GM18505 (cell line): ENCODE measurements around the gene NFIX.
"Not testable (repeated sequence)": the region's sequence is repeated elsewhere in the genome, so short reads cannot be mapped to it uniquely, and the experiment has no call there.

Source experiments
- ATAC-seq: cut with Tn5 transposase; IDR thresholded peaks from one replicate; pipeline ENCODE4 v1.9.1; 2021; ENCODE audit not compliant: unreplicated experiment
- POLR2A ChIP-seq: IDR thresholded peaks from 4 replicates; pipeline ENCODE4 v1.6.1; 2011; ENCODE audit warnings: borderline replicate concordance; ENCODE audit not compliant: insufficient read depth, insufficient read length; ENCODE audit errors: extremely low read depth

Gene NFIX

GRCh38 chr19:12953799-12954611 lies 41.3 kb upstream of the NFIX start:
- no peak for TF ChIP-seq POLR2A
- no peak for ATAC-seq

DNA sequence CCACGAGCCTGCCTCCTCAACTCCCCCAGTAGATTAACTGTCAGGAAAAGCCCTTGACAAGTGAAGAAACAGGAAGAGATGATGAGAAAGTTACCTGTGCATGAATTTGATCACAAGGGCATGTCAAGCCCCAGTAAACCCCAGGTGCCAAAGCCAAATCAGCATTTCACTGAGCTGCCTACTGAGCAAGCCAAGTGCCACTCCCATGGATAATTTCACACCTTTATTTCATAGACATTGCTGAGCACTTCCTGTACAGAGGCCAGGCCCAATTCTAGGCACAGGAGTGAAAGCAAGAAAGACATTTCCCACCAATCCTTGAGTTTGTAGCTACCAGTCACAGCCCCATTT lies 40.7 kb upstream of the NFIX start:
- ATAC-seq = no peak
- TF ChIP-seq POLR2A = no peak

DNA sequence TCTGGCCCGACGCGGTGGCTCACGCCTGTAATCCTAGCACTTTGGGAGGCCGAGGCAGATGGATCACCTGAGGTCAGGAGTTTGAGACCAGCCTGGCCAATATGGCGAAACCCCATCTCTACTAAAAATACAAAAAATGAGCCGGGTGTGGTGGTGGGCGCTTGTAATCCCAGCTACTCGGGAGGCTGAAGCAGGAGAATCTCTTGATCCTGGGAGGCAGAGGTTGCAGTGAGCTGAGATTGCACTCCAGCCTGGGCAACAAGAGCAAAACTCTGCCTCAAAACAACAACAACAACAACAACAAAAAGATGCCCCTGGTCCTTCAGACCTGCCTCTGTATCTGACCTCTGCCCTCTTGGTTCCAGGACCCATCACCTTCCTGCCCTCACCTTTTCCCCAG lies 39.7 kb upstream of the NFIX start:
- ATAC-seq = not testable (repeated sequence)

GRCh38 chr19:12955996-12956395 lies 39.3 kb upstream of the NFIX start:
- no peak for ATAC-seq
- no peak for TF ChIP-seq POLR2A

DNA sequence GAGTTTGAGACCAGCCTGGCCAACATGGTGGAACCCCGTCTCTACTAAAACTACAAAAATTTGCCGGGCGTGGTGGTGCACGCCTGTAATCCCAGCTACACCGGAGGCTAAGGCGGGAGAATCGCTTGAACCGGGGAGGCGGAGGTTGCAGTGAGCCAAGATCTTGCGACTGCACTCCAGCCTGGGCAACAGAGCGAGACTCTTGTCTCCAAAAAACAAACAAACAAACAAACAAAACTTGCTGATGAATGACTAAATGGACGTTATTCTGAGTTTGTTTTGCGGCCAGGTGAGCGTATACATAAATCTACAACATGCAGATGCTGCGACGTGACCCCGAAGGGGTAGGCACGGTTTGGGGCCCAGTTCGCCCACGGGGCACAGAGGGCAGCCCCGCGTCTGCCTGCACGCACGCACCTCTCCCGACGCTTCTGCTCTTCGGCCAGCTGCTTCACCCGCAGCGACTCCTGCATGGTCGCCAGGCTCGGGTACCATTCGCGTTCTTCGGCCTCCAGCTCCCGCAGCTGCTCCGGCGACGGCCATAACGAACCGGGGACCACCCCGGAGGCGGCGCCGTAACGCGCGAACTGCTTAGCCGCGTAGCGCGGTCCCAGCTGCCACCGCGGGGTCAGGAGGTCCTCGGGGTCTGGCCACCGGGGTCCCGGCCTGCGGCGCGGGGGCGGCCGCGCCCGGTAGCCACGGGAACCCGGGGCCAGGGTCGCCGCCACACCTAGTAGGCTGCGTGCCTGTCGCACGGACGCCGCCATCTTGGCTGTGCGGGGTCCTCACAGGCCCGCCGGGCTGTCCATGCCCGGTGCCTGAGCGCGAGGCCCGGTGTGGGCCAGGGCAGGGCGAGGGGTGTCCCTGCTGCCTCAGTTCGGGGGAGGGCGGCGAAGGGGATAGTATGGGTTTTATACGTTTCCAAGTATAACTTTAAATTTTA lies 38.6 kb upstream of the NFIX start, which contains the start of gene GADD45GIP1:
GADD45GIP1 (minus strand) TSS at position 778 of the 943 bp plus-strand sequence; CDS start at position 767, 11 bp downstream.
- no peak for ATAC-seq
- TF ChIP-seq POLR2A = peak; percentile 93

GRCh38 chr19:12957389-12957952 lies 37.8 kb upstream of the NFIX start:
- not testable (repeated sequence) for ATAC-seq

- no peak for TF ChIP-seq POLR2A
- ATAC-seq = no peak
These were observed 35.8 kb upstream of the NFIX start for GRCh38 chr19:12959481-12959880.

DNA sequence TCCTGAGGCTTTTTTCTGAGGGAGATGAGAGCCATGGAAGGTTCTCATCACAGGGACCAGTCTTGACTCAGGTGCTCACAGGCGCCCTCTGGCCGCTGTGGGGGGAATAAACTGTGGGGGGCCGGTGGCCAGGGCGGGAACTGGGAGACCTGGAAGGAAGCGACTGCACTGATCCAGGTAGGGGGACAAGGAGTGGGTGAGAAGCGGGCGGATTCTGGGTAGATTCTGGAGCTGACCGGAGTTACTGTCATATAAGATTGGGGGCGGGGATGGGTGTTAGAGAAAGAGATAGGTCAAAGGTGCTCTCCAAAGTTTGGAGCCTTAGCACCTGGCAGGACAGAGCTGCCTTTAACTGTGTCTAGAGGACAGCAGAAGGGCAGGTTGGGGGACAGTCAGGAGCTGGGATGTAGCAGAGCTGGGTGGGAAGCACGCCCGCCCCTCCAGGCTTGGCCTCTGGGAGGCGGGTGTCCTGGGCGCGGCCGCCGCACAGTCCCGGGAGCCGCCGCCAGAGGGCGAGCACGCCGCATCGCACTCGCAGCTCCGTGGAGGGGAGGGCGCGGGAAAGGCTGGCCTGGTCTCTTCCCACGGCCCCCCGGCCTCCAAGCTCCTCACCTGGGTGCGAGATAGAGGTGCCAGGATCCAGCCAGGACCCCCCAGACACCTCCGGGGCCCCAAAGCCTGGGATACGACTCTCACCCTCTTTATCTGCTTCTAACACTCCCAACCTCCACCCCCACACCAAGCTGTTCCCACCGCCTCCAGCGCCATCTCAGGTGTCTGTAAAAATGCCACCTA lies 30.1 kb upstream of the NFIX start:
- ATAC-seq = no peak
- TF ChIP-seq POLR2A = no peak

DNA sequence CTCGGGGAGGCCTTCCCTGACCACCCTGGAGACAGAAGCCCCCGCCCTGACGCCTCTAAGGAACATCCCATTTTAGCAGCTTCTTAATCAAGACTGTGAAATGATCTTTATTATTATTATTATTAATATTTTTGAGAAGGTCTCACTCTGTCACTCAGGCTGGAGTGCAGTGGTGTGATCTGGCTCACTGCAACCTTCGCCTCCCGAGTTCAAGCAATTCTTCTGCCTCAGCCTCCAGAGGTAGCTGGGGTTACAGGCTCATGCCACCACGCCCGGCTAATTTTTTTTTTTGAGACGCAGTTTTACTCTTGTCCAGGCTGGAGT lies 29.5 kb upstream of the NFIX start:
- ATAC-seq = no peak
- TF ChIP-seq POLR2A = no peak

DNA sequence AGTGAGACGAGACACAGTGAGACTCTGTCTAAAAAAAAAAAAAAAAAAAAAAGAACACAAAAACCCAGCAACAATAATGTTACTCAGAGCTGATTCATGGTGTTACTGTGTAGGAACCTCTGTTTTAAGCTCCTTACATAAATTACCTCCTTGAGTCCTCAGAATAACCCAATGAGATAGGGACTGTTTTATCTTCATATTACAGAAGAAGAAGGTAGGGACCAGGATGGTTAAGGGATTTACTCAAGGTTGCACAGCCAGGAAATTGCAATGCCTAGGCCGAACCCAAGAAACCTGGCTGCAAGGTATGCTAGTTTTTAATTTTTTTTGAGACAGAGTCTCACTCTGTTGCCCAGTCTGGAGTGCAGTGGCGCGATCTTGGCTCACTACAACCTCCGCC lies 27.4 kb upstream of the NFIX start:
- no peak for ATAC-seq

DNA sequence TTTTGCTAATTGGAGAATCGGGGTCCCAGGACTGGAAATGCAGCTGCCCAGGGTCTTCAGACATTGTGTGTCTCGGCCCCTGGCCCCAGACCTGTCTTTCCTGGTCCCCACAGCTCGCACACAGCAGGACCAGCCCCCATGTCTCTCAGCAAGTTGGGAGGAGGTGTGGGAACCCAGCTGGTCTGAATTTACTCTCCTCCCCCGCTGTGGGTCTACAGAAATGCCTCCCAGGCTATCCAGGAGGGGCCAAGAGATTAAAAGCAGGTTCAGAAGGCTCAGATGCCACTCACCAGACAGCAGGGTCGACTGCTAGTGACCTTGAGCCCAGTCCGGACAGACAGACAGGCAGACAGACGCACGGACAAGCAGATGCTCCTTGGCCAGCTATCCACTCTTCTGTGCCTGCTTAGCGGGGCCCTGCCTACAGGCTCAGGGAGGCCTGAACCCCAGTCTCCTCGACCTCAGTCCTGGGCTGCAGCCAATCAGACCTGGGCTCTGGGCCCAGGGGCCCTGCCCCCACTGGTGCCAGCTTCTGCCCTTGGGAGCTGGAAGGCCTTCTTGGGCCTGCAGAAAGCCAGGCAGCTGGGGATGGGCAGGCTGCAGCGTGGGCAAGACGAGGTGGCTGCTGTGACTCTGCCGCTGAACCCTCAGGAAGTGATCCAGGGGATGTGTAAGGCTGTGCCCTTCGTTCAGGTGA lies 25.8 kb upstream of the NFIX start, which contains the start of gene DAND5:
DAND5 (plus strand) TSS at position 285 of the 697 bp plus-strand sequence; CDS start at position 370, 85 bp downstream.
- TF ChIP-seq POLR2A = no peak
- no peak for ATAC-seq

More for the DNA sequence above, 27.4 kb upstream of the NFIX start:
- TF ChIP-seq POLR2A = no peak

DNA sequence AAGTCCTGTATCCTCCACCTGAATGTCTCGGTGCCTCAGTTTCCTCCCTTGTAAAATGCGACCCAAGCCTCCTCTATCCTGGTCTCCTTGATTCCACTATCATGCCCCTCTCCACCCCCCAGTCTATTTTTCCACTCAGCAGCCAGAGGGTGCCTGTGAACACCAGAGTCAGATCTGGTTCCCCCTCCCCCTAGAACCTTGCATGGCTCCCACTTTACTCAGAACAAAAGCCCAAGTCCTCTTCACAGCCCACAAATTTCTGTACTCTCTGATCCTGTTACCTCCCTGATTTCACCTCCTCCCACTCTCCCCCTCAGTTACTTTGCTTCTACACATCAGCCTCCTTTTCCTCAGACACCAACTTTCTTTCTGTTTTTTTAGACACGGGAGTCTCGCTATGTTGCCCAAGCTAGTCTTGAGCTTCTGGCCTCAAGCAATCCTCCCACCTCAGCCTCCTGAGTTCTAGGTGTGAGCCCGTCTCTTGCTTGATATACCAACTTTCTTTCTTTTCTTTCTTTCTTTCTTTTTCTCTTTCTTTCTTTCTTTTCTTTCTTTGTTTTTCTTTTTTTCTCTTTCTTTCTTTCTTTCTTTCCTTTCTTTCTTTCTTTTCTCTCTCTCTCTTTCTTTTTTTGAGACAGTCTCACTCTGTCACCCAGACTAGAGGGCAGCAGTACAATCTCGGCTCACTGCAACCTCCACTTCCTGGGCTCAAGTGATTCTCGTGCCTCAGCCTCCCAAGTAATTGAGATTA lies 25.0 kb upstream of the NFIX start:
- ATAC-seq = no peak
- TF ChIP-seq POLR2A = no peak

- ATAC-seq = no peak
These were observed 22.0 kb upstream of the NFIX start for GRCh38 chr19:12973236-12973635.

More at GRCh38 chr19:12973236-12973635, 22.0 kb upstream of the NFIX start:
- TF ChIP-seq POLR2A = no peak
